Testis (tissue), 2 donors: Measurements from ENCODE around the gene CSAG1.

Experiments used
- CTCF ChIP-seq, 3 experiments: fragments of 450-650 bp in 2 of 3; fragments of 200-600 bp in 1 of 3; sonication (generic) in 1 of 3; IDR thresholded peaks; one replicate each; pipeline ENCODE4 v1.5.1; 2016 to 2019; ENCODE audit warnings: antibody characterized with exemption in 3 of 3, mild to moderate bottlenecking in 2 of 3, moderate library complexity in 1 of 3
- POLR2A ChIP-seq: fragments of 450-650 bp; IDR thresholded peaks from one replicate; pipeline ENCODE4 v1.6.1; 2017; ENCODE audit warnings: antibody characterized with exemption, mild to moderate bottlenecking, moderate library complexity

DNA sequence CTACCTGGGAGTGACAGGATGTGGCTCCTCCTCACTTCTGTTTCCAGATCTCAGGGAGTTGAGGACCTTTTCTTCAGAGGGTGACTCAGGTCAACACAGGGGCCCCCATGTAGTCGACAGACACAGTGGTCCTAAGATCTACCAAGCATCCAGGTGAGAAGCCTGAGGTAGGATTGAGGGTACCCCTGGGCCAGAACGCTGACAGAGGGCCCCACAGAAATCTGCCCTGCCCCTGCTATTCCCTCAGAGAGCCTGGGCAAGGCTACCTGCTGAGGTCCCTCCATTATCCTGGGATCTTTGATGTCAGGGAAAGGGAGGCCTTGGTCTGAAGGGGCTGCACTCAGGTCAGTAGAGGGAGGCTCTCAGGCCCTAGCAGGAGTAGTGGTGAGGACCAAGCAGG lies 1.6 kb upstream of the CSAG1 start:
- TF ChIP-seq CTCF (IDR thresholded peaks at IDR 0.05), result no peak
- TF ChIP-seq POLR2A, result no peak
